Spinal cord (tissue), 10 donors: ENCODE data around the gene PIEZO2. TPM values are rescaled to one million over a fixed set of nuclear protein-coding genes. Genes with fewer than 3 reads are reported as not detected.

Experiments used
- DNase-seq, 6 donors: peaks; one replicate each; pipeline versions ENCODE4 v3.0.0 to v3.0.0-alpha.2; 2013 to 2015; ENCODE audit warnings: low spot score in 6 of 6, low read depth in 4 of 6
- H3K27ac ChIP-seq: one replicate; pipeline ENCODE4 v1.5.1; 2013; ENCODE audit warnings: low read depth, low read length, control low read depth
- H3K27me3 ChIP-seq: one replicate; pipeline ENCODE4 v1.6.1; 2013; ENCODE audit warnings: low read length; ENCODE audit not compliant: control insufficient read depth, insufficient read depth
- H3K36me3 ChIP-seq: one replicate; pipeline ENCODE4 v1.6.1; 2013; ENCODE audit warnings: low read length; ENCODE audit not compliant: control insufficient read depth, insufficient read depth
- H3K4me1 ChIP-seq: one replicate; pipeline ENCODE4 v1.6.1; 2013; ENCODE audit warnings: low read length; ENCODE audit not compliant: control insufficient read depth, insufficient read depth
- H3K4me3 ChIP-seq: one replicate; pipeline ENCODE4 v1.5.1; 2013; ENCODE audit warnings: low read depth, low read length, control low read depth
- H3K9me3 ChIP-seq: one replicate; pipeline ENCODE4 v1.6.1; 2013; ENCODE audit warnings: low read length; ENCODE audit not compliant: control insufficient read depth, insufficient read depth
- WGBS: methylation state at CpG from one replicate; pipeline ENCODE4 v1.1.5; 2013; ENCODE audit warnings: missing lambda C conversion rate; ENCODE audit not compliant: insufficient coverage; 5-methylcytosine and 5-hydroxymethylcytosine counted together
- polyA plus RNA-seq, 2 donors: library from polyadenylated mRNA; unstranded; fragments of 120-200 nt; gene quantifications; one replicate each; pipeline ENCODE4 v1.2.1, GENCODE V29; 2013; ENCODE audit not compliant: insufficient read length in 2 of 2
- total RNA-seq, 2 donors: library from RNA; depleted of rRNA in 1 of 2; stranded (reverse); fragments of 120-200 nt in 1 of 2; fragments of >200 nt in 1 of 2; gene quantifications; one replicate each; pipeline versions ENCODE4 v1.2.3 to v1.2.4, GENCODE V29; 2013 to 2014
- donor health status: healthy.

PIEZO2 gene
- total and polyA plus RNA-seq, 4 donors, result 14.0 to 110 (median 22.4) TPM

DNA sequence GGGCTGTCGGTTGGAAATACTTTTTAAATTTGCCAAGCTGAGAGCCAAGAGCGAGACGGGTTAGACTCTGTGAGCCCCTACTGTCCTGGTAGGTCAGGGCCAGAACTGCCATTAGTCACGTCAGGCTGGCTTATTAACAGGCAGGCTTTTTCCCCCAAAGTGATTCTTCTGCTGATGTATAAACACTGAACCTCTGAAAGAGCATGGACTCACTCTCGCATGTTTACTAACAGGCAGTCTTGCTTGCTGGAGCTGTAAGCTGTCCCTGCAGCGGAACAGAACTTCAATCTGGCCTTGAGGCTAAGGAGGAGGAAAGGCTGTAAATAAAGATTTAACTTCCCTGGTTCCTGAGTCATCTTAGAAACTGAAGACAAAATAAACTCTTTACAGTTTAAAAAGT lies 288.4 kb downstream of the PIEZO2 start:
- H3K27ac ChIP-seq, result peak overlapping the region; percentile 11
- WGBS, result 21% methylated on average over 4 of the region's 6 CpGs
- peak in 2 of 6 donors; percentile 29 to 36 for DNase-seq

DNA sequence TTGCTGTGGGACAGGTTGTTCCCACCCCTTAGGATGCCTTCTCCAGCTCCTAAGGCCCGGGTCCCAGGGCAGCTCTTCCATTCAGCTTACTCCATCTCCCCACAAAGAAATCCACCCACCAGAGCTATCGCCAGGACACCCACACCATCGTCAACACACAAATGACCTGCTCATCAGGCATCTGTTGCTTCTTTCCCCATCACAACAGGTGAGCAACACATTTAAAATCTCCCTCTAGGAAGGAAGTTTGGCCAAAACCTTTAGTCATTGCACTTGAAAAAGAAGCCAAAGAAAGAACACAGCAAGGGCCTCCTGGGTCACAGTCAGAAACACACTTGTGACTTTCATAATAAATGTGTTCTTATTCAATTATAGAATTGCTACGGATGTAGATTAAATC lies 289.0 kb downstream of the PIEZO2 start:
- no peaks in the 10 kb centered on the region for H3K36me3 ChIP-seq
- no peak overlapping the region for H3K27ac ChIP-seq
- 77% methylated on average over 3 of the region's 4 CpGs for WGBS

More for the DNA sequence above, 288.4 kb downstream of the PIEZO2 start:
- Histone ChIP-seq H3K36me3 (no peaks in the 10 kb centered on the region), H3K4me1 (peaks cover 4% of the 10 kb centered on the region), H3K9me3 (peaks cover 4% of the 10 kb centered on the region), H3K27me3 (no peaks in the 10 kb centered on the region), H3K4me3 (no peak overlapping the region)

DNA sequence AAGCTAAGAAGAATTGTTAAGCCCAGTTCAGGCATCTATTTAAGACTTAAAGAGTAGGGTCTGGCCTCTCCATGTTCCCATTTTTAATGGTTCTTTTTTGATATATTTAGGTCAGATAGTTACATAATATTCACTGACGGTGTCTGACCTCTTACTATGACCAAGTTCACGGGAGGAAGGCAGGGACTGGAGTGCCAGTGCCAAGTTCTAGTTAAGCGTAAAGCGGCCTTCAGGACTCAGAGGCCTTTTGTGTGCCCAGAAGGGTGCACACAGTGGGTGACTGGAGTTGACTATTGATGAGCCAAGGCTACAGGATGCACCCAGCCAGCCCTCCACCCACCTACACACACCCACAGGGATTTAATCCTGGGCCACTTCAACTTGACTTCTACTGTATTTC lies 290.9 kb downstream of the PIEZO2 start:
- Histone ChIP-seq H3K4me1 (peaks cover 4% of the 10 kb centered on the region), H3K36me3 (no peaks in the 10 kb centered on the region), H3K27ac (no peak overlapping the region), H3K4me3 (no peak overlapping the region), H3K27me3 (no peaks in the 10 kb centered on the region), H3K9me3 (no peaks in the 10 kb centered on the region)
- WGBS, result 100% methylated on average over 4 of the region's 4 CpGs
- no peak for DNase-seq

More for the DNA sequence above, 289.0 kb downstream of the PIEZO2 start:
- Histone ChIP-seq H3K27me3 (no peaks in the 10 kb centered on the region), H3K4me1 (peaks cover 4% of the 10 kb centered on the region), H3K9me3 (peaks cover 4% of the 10 kb centered on the region), H3K4me3 (no peak overlapping the region)
- DNase-seq, result peak in 1 of 6 donors; percentile 10

DNA sequence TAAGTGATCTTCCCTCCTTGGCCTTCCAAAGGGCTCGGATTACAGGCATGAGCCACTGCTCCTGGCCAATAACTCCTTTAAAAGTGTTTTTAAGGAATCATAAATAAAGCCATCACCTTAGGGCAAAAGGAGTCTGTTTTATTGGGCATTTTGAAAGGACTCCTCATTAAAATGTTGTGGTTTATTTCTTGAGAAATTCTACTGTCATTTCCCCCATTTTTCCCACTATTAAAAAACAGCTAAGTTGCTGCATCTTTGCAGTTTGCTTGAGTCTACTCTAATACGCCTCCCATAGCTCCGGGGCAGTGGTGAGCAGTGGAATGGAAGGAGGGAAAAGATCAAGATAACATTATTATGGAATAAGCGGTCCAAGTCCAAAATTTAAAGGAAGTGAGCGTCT lies 293.2 kb downstream of the PIEZO2 start:
- DNase-seq, result no peak
- no peak overlapping the region for H3K27ac ChIP-seq

DNA sequence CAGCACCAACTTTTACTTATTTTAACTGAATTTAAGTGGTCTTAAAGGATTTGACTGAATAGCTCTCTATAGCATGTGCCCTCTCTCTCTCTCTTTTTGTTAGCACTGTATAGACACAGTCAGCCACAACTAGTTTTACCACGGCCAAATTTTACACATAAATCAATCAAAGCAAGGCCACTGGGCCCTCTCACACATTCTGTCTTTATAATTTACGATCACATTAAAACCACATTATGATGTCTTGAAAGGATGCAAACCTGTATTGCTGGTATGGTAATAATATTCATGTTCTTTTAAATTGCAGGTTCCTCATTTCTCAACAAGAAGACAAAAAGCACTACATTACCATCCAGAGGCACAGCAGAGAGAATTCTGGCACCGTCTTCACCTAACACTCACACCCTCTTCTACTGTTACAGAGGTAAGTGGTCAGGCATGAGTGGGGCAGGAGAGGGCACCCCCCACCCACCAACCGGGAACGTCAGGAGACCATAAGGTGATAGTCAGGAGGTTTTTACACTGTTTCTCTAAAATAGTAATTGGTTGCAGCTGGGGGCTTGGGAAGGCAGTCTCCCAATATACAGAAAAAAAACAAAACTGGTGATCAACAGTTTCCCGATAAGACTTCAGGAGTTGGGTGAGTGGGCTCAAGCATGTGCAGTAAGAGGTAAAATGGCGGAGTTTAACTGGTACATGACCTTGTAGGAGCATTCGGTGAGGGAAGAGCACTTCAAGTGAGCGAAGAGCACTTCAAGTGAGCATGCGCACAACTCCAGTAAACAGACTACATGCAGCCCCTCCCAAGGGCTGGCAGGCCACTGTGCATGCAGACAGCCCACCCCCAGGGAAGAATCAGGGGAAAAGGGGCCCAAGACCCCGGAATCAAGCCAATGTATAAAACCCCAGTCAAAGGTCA lies 296.7 kb downstream of the PIEZO2 start:
- Histone ChIP-seq H3K4me1 (no peaks in the 10 kb centered on the region), H3K9me3 (no peaks in the 10 kb centered on the region), H3K36me3 (no peaks in the 10 kb centered on the region), H3K4me3 (no peak overlapping the region), H3K27me3 (no peaks in the 10 kb centered on the region), H3K27ac (no peak overlapping the region)
- 91% methylated on average over 5 of the region's 11 CpGs for WGBS
- peak in 1 of 6 donors; percentile 13 for DNase-seq

More for the DNA sequence above, 293.2 kb downstream of the PIEZO2 start:
- Histone ChIP-seq H3K9me3 (no peaks in the 10 kb centered on the region), H3K4me3 (no peak overlapping the region), H3K4me1 (no peaks in the 10 kb centered on the region), H3K27me3 (no peaks in the 10 kb centered on the region), H3K36me3 (no peaks in the 10 kb centered on the region)
- WGBS, result no CpG with 5 or more reads among the region's 5 CpGs

DNA sequence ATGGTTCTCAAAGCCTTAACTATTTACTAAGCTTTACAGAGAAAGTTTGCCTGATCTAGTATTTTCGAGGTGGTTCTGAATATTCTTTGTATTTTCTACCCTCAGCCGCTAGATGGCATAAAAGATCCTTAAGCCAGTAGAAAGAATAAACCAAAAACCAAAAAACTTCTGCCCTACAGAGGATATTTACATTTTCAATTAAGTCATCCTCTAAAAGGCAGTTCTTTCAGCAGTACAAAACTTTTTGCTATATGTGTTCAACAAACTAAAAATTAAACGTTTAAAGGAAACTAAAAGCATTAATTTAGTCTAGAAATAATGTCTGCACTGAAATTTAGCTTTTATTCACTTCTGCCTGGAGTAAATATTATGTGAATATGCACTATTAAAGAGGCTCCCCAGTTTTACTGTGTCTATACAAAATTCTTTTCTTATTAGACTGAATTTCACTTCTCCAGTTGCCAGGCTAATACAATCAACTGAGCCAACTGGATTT lies 297.5 kb downstream of the PIEZO2 start:
- peak; percentile 36 to 94 (median 61) for DNase-seq
- Histone ChIP-seq H3K27ac (no peak overlapping the region), H3K4me3 (no peak overlapping the region), H3K27me3 (no peaks in the 10 kb centered on the region), H3K4me1 (peaks cover 3% of the 10 kb centered on the region), H3K36me3 (no peaks in the 10 kb centered on the region), H3K9me3 (no peaks in the 10 kb centered on the region)
- WGBS, result no CpG with 5 or more reads among the region's 3 CpGs

DNA sequence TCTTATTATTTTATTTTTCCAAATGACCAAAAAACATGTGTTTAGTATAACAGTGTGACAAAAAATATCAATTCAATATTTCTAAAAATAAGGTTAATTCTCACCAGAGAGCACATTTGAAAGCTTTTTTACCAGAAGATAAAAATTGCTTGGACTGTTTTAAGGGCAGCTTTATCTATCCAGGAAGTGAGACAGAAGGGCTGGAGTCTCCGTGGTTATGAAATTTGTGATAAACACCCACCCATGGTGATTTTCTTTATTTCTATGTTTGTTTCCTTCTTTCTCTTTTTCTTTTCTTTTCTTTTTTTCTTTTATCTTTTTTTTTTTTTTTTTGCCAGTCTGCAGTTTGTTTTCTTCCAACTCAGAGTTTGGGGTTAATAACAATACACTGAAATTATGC lies 298.5 kb downstream of the PIEZO2 start:
- no peak overlapping the region for H3K27ac ChIP-seq
- H3K4me1 ChIP-seq, result peaks cover 3% of the 10 kb centered on the region
- WGBS, result no CpG with 5 or more reads among the region's 1 CpG
- H3K4me3 ChIP-seq, result no peak overlapping the region
- DNase-seq, result no peak
- H3K27me3 ChIP-seq, result no peaks in the 10 kb centered on the region
- H3K9me3 ChIP-seq, result no peaks in the 10 kb centered on the region
- H3K36me3 ChIP-seq, result no peaks in the 10 kb centered on the region

DNA sequence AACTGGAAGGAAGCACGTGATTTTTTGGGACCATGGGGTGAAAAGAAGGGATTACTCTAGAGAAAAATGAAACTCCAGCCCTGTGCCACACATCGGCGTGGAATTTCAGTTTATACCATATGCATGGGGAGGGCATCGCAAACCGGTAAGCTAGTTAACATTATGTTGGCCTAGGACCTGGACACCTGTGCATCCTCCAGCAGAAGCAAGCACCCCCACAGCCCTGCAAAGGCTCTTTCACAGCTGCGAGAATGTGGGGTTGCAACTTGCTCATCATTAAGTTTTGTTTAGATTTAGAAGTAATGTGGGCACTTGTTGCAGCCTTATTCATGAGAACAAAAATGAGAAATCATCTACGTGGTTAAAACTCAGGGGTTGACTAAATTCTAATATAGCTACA lies 299.2 kb downstream of the PIEZO2 start:
- Histone ChIP-seq H3K27ac (no peak overlapping the region), H3K36me3 (no peaks in the 10 kb centered on the region), H3K4me3 (no peak overlapping the region), H3K27me3 (no peaks in the 10 kb centered on the region), H3K9me3 (no peaks in the 10 kb centered on the region), H3K4me1 (peaks cover 3% of the 10 kb centered on the region)
- no peak for DNase-seq
- 94% methylated on average over 4 of the region's 7 CpGs for WGBS

DNA sequence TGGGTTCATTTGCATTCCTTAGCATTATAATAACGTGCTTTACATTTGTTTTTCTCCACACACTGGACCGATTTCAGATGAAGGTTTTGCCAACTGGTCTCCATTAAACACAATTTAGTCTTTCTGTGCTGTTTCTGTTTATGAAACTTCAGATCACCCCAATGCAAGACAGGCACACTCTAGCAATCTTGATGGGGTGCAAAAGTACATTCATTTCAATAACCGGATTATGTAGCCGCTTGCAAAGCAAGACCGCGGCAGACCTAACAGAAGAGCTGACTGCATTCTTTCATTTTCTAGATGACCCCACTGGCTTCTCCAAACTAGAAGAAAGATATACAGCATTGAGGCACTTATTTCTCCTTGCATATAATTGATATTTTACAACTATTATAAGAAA lies 301.5 kb downstream of the PIEZO2 start:
- Histone ChIP-seq H3K27me3 (no peaks in the 10 kb centered on the region), H3K4me1 (peaks cover 3% of the 10 kb centered on the region), H3K4me3 (no peak overlapping the region), H3K27ac (no peak overlapping the region), H3K9me3 (no peaks in the 10 kb centered on the region), H3K36me3 (no peaks in the 10 kb centered on the region)
- 60% methylated on average over 1 of the region's 6 CpGs for WGBS
- no peak for DNase-seq

DNA sequence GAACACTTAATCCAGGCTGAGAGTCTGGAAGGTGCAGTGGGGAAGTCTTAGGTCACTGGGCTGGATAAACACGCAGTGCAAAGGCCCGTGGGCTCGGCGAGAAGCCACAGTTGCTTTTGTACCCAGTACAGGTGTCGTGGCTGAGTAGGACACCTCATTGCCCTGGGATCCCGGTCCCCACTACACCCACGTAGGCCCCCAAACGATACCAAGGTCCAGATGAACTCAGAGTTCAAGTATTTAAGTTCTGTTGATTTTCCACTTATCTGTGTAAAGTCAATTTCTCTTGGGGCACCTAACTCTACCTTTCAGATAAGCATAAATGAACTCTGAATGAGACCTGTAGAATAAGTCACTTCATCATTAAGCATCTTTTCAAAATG lies 302.0 kb downstream of the PIEZO2 start:
- Histone ChIP-seq H3K36me3 (no peaks in the 10 kb centered on the region), H3K4me1 (peaks cover 3% of the 10 kb centered on the region), H3K4me3 (no peak overlapping the region), H3K9me3 (no peaks in the 10 kb centered on the region), H3K27me3 (no peaks in the 10 kb centered on the region), H3K27ac (no peak overlapping the region)
- 91% methylated on average over 7 of the region's 8 CpGs for WGBS
- no peak for DNase-seq
